CD4-positive, alpha-beta T cell (primary cell): ENCODE results near the gene SCFD2. TPM values are rescaled to one million over a fixed set of nuclear protein-coding genes. Genes with fewer than 3 reads are reported as not detected.

Experiments
- ATAC-seq: fragments of 200-7000 bp; cut with Tn5 transposase; one replicate; pipeline ENCODE4 v1.10.0; 2022; ENCODE audit warnings: mild to moderate bottlenecking; ENCODE audit not compliant: poor library complexity
- CTCF ChIA-PET: fragments of 350-600 bp; sonication (Branson Sonifier 250); formaldehyde crosslinking; loops from one replicate; lab custom pipeline; 2021; ENCODE audit warnings: antibody characterized with exemption, inconsistent platforms; lab: Charles Lee
- POLR2A ChIA-PET: fragments of 350-600 bp; sonication (Branson Sonifier 250); formaldehyde crosslinking; loops from one replicate; lab custom pipeline; 2021; ENCODE audit warnings: antibody characterized with exemption, inconsistent platforms; lab: Charles Lee
- DNase-seq, 14 experiments: peaks; one replicate each; pipeline ENCODE4 v3.0.0-alpha.2; 2013 to 2020; ENCODE audit warnings: mixed read lengths in 2 of 14
- H3K27ac ChIP-seq, 2 donors: one replicate each; pipeline versions ENCODE4 v1.5.1 to v1.7.0; 2013; ENCODE audit warnings: low read length in 2 of 2, low read depth in 1 of 2, mild to moderate bottlenecking in 1 of 2
- H3K27me3 ChIP-seq, 2 experiments: 1 replicate in 1 of 2; 2 replicates in 1 of 2; pipeline versions ENCODE4 v1.6.1 to v1.7.0; 2013; ENCODE audit warnings: low read length in 2 of 2, control low read depth in 1 of 2, mild to moderate bottlenecking in 1 of 2, moderate library complexity in 1 of 2; ENCODE audit not compliant: insufficient read depth in 2 of 2, control insufficient read depth in 1 of 2
- H3K36me3 ChIP-seq: one replicate; pipeline ENCODE4 v1.6.1; 2013; ENCODE audit warnings: low read length, control low read depth; ENCODE audit not compliant: insufficient read depth
- H3K4me1 ChIP-seq: one replicate; pipeline ENCODE4 v1.6.1; 2013; ENCODE audit warnings: low read length, control low read depth; ENCODE audit not compliant: insufficient read depth
- H3K4me3 ChIP-seq: one replicate; pipeline ENCODE4 v1.5.1; 2013; ENCODE audit warnings: mild to moderate bottlenecking, low read length, moderate library complexity
- H3K9me3 ChIP-seq, 2 experiments: 1 replicate in 1 of 2; 2 replicates in 1 of 2; pipeline versions ENCODE4 v1.6.1 to v1.7.0; 2013; ENCODE audit warnings: low read length in 2 of 2, mild to moderate bottlenecking in 2 of 2, control low read depth in 1 of 2, moderate library complexity in 1 of 2; ENCODE audit not compliant: control insufficient read depth in 1 of 2, insufficient read depth in 1 of 2
- H3K27ac Mint-ChIP-seq: one replicate; pipeline ENCODE4 v1.8.0; 2020; ENCODE audit warnings: mixed read lengths
- H3K27me3 Mint-ChIP-seq: one replicate; pipeline ENCODE4 v1.8.0; 2021; ENCODE audit warnings: mixed read lengths
- H3K36me3 Mint-ChIP-seq: one replicate; pipeline ENCODE4 v1.8.0; 2021; ENCODE audit warnings: low read depth, mixed read lengths
- H3K4me1 Mint-ChIP-seq: one replicate; pipeline ENCODE4 v1.8.0; 2021; ENCODE audit warnings: low read depth, mixed read lengths
- H3K4me3 Mint-ChIP-seq: one replicate; pipeline ENCODE4 v1.8.0; 2020; ENCODE audit warnings: mild to moderate bottlenecking, mixed read lengths
- H3K9me3 Mint-ChIP-seq: one replicate; pipeline ENCODE4 v1.8.0; 2020; ENCODE audit warnings: mixed read lengths
- intact Hi-C, 2 experiments: fragments of 100-400 bp; cut with DNase I in 1 of 2; cut with micrococcal nuclease in 1 of 2; formaldehyde crosslinking; loops; one replicate each; pipeline versions ENCODE4 v1.15.1 to v1.9.0; 2023 to 2025; cut with DNase I, micrococcal nuclease
- total RNA-seq, 174 experiments: library from RNA in 2 of 174; stranded (reverse) in 2 of 174; gene quantifications; one replicate each; pipeline ENCODE4 v1.2.3 and lab custom pipeline; 2021 to 2026
- TF ChIP-seq, protein P1 (sequence below): fragments of 200-600 bp; IDR thresholded peaks from one replicate; pipeline ENCODE4 v1.8.0; 2022; ENCODE audit warnings: antibody characterized with exemption, mild to moderate bottlenecking

Gene SCFD2
- total RNA-seq, 2 experiments from 2014 or later, result 15.4 to 17.6 TPM

DNA sequence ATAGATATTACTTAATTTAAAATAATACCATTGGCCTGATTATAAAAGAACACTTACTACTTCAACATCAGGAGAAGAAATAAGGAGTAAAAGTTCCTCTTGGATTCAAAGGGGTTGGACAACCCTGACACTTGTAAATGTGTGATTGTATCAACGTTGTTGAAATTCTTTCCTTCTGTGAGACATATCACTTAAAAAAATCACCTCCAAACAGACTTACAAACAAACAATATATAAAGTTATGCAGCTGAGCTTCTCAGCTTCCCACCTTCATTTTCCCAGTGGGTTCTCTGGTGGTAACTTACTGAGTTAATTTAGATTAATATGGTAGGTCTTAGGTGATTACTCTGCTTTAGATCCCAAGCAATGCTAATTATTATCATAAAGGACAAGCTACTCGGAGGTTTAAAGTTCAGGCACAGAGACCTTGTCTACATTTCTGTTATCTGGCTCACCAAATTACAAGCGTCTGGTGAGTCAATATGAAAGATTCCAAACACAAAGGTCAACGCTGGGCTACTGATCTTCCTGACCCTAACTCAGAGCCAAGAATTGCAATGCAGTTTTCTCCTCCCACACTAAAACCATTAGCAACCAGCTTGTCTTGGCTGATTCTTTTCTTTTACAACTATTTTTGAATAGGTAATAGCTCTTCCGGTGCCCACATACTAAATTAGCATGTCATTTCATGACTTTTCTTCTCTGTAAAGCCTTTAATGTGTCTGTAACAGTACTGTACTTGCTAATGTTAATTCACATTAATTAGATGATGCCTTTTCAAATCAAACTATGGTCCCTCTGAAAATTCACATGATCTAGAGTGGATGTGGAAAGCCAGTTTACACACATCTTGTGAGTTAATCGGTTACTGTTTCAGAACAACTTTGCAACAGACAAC lies 346.1 kb downstream of the SCFD2 start:
- no peak overlapping the region for H3K4me3 ChIP-seq
- Mint-ChIP-seq H3K4me1 (no peaks in the 10 kb centered on the region), H3K4me3 (no peak overlapping the region), H3K36me3 (no peaks in the 10 kb centered on the region), H3K27me3 (no peaks in the 10 kb centered on the region), H3K9me3 (no peaks in the 10 kb centered on the region), H3K27ac (no peak overlapping the region)
- ATAC-seq (no peak), DNase-seq (no peak)
- ChIA-PET CTCF (no interaction called here), POLR2A (no interaction called here)
- TF ChIP-seq, protein P1, sequence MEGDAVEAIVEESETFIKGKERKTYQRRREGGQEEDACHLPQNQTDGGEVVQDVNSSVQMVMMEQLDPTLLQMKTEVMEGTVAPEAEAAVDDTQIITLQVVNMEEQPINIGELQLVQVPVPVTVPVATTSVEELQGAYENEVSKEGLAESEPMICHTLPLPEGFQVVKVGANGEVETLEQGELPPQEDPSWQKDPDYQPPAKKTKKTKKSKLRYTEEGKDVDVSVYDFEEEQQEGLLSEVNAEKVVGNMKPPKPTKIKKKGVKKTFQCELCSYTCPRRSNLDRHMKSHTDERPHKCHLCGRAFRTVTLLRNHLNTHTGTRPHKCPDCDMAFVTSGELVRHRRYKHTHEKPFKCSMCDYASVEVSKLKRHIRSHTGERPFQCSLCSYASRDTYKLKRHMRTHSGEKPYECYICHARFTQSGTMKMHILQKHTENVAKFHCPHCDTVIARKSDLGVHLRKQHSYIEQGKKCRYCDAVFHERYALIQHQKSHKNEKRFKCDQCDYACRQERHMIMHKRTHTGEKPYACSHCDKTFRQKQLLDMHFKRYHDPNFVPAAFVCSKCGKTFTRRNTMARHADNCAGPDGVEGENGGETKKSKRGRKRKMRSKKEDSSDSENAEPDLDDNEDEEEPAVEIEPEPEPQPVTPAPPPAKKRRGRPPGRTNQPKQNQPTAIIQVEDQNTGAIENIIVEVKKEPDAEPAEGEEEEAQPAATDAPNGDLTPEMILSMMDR, result no peak
- intact Hi-C loops, result no loop called here
- no peaks in the 10 kb centered on the region for H3K36me3 ChIP-seq
- H3K9me3 ChIP-seq, result no peaks in the 10 kb centered on the region
- no peaks in the 10 kb centered on the region for H3K27me3 ChIP-seq
- H3K4me1 ChIP-seq, result no peaks in the 10 kb centered on the region
- H3K27ac ChIP-seq, result no peak overlapping the region

DNA sequence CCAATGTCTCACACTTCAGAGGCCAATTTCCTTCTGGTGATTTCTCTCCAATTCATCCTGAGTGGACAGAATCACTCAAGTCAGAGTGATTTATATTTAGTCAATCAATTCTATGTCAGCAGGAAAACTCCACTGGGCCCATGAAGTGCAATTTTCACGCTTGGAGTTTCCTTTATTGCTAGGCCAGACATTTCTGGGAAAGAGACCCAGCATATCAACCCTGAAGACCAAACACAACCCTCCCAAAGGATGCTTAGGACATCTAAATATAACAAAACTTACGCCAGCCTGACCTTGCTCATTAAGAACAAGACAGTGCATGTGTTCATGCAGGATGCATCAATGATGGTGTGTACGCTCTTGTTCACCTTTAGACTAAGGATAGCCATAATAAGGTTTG lies 347.4 kb downstream of the SCFD2 start:
- Mint-ChIP-seq H3K36me3 (no peaks in the 10 kb centered on the region), H3K27ac (no peak overlapping the region), H3K27me3 (no peaks in the 10 kb centered on the region), H3K4me3 (no peak overlapping the region), H3K4me1 (peaks cover 11% of the 10 kb centered on the region), H3K9me3 (no peaks in the 10 kb centered on the region)
- intact Hi-C loops, result no loop called here
- Histone ChIP-seq H3K4me1 (no peaks in the 10 kb centered on the region), H3K27me3 (no peaks in the 10 kb centered on the region), H3K4me3 (no peak overlapping the region), H3K36me3 (no peaks in the 10 kb centered on the region), H3K27ac (no peak overlapping the region), H3K9me3 (no peaks in the 10 kb centered on the region)
- TF ChIP-seq, protein P1, result no peak
- ChIA-PET CTCF (no interaction called here), POLR2A (no interaction called here)
- DNase-seq (no peak), ATAC-seq (no peak)

- Histone ChIP-seq H3K36me3 (no peaks in the 10 kb centered on the region), H3K9me3 (no peaks in the 10 kb centered on the region), H3K27me3 (no peaks in the 10 kb centered on the region), H3K27ac (no peak overlapping the region), H3K4me1 (peaks cover 10% of the 10 kb centered on the region), H3K4me3 (no peak overlapping the region)
- Mint-ChIP-seq H3K27me3 (no peaks in the 10 kb centered on the region), H3K4me3 (no peak overlapping the region), H3K27ac (no peak overlapping the region), H3K36me3 (no peaks in the 10 kb centered on the region), H3K9me3 (no peaks in the 10 kb centered on the region), H3K4me1 (peaks cover 33% of the 10 kb centered on the region)
- DNase-seq (no peak), ATAC-seq (no peak)
- intact Hi-C loops, result no loop called here
- TF ChIP-seq, protein P1, result no peak
- ChIA-PET CTCF (no interaction called here), POLR2A (no interaction called here)
Measured at GRCh38 chr4:53016099-53016820, 349.6 kb downstream of the SCFD2 start.
